ENCODE measurements around the gene TMEM165. TPM values are rescaled to one million over a fixed set of nuclear protein-coding genes. Genes with fewer than 3 reads are reported as not detected.

The TMEM165 gene
- total RNA-seq, 1 donor: 186 TPM

GRCh38 chr4:55445921-55446577 is 50.3 kb downstream of the TMEM165 start:
- DNase-seq (ENCODE audit: low read depth): peak; percentile 57
- no peak for TF ChIP-seq CTCF (IDR thresholded peaks at IDR 0.05; ENCODE audit: insufficient read depth, low read depth, low read length)
- H3K4me3 ChIP-seq (ENCODE audit: low read depth, low read length): no peak overlapping the region

GRCh38 chr4:55446578-55446922 is 50.8 kb downstream of the TMEM165 start:
- DNase-seq (ENCODE audit: low read depth): no peak
- H3K4me3 ChIP-seq (ENCODE audit: low read depth, low read length): no peak overlapping the region
- TF ChIP-seq CTCF (IDR thresholded peaks at IDR 0.05; ENCODE audit: insufficient read depth, low read depth, low read length): no peak

DNA sequence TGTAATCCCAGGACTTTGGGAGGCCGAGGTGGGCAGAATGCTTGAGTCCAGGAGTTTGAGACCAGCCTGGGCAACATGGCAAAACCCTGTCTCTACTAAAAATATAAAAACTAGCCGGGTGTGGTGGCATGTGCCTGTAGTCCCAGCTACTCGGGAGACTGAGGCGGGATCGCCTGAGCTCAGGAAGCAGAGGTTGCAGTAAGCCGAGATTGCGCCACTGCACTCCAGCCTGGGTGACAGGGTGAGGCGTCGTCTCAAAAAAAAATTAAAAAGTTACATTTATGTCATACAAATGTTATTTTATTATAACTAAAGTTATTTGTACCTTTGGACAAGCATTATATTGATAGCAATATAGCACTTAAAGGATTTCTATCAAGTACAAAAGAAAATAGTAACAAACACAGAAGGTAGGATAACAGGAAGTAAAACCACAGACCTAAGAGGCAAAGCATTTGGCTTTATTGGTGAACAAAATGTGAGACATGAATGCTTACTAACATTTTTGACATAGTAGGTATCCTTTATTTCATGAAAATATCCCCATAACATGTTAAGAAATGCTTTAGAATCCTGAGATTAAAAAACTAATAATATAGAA is 51.5 kb downstream of the TMEM165 start:
- DNase-seq (ENCODE audit: low read depth): no peak
- TF ChIP-seq CTCF (IDR thresholded peaks at IDR 0.05; ENCODE audit: insufficient read depth, low read depth, low read length): no peak
- no peak overlapping the region for H3K4me3 ChIP-seq (ENCODE audit: low read depth, low read length)

DNA sequence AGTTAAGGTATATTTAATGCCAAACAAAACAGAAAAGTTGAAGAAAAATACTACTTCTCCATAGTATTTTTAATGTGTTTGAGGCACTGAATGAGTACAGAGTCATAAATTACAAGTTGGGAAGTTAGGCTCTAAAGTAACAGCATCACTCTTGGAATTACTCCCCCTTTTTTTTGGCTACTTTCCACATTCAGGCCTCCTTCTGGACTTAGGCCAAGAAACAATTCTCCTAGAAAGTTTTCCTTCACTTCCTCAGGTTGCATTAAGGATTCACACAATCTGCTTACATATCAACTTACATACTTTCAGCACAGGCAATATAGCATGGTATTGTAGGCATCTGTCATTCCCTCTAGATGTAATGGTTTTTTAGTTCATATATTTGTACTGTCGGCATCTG is 52.1 kb downstream of the TMEM165 start:
- TF ChIP-seq CTCF (IDR thresholded peaks at IDR 0.05; ENCODE audit: insufficient read depth, low read depth, low read length): no peak
- DNase-seq (ENCODE audit: low read depth): peak; percentile 37
- H3K4me3 ChIP-seq (ENCODE audit: low read depth, low read length): no peak overlapping the region

- no peak for DNase-seq (ENCODE audit: low read depth)
- no peak overlapping the region for H3K4me3 ChIP-seq (ENCODE audit: low read depth, low read length)
- TF ChIP-seq CTCF (IDR thresholded peaks at IDR 0.05; ENCODE audit: insufficient read depth, low read depth, low read length): no peak
Observed at GRCh38 chr4:55450566-55450965, 54.8 kb downstream of the TMEM165 start.

DNA sequence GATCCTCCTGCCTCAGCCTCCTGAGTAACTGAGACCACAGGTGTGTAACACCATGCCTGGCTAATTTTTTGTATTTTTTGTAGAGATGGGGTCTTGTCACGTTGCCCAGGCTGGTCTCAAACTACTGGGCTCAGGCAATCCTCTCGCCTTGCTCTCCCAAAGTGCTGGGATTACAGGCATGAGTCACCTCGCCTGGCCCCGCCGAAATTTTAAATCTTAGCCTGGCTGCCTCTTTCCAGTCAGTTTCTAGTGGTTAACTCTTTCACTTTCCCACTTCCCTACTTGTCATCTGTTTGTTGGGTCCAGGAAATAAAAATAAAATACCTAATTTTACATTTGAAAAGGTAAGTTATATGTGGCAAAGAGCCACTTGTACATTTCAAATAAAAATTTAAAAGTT is 62.4 kb downstream of the TMEM165 start:
- no peak for TF ChIP-seq CTCF (IDR thresholded peaks at IDR 0.05; ENCODE audit: insufficient read depth, low read depth, low read length)
- peak; percentile 56 for DNase-seq (ENCODE audit: low read depth)
- H3K4me3 ChIP-seq (ENCODE audit: low read depth, low read length): no peak overlapping the region

DNA sequence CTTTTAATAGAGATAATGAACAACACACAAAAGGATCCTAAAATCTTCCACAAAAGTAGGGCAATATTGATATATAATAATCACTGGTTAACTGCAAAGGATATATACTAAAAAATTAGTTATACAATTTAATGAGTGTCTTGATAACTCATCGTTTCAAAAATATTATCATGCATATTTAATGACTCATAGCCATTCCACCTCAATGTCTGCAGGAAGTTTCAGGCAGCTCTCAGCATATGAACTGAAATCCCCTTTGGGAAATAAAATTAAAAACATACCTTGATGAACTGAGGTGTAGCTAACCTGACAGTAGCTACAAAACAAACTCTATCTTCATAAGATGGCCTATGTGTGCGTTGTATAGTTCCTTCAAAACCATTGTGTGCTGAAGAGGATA is 62.9 kb downstream of the TMEM165 start:
- H3K4me3 ChIP-seq (ENCODE audit: low read depth, low read length): no peak overlapping the region
- DNase-seq (ENCODE audit: low read depth): no peak
- no peak for TF ChIP-seq CTCF (IDR thresholded peaks at IDR 0.05; ENCODE audit: insufficient read depth, low read depth, low read length)

Measured in fibroblast of villous mesenchyme (primary cell).